Measurements from ENCODE around the gene HTN1. TPM values are rescaled to one million over a fixed set of nuclear protein-coding genes. Genes with fewer than 3 reads are reported as not detected.
"Not testable (repeated sequence)": the region's sequence is repeated elsewhere in the genome, so short reads cannot be mapped to it uniquely, and the experiment has no call there.

The HTN1 gene
- total RNA-seq: not detected

- not testable (repeated sequence) for DNase-seq
Observed at GRCh38 chr4:70050138-70050537, at the start of gene HTN1. HTN1 (plus strand) TSS chr4:70050438; CDS start chr4:70053077, 2,639 bp downstream.

- DNase-seq: no peak
Observed at GRCh38 chr4:70000711-70001110, 49.5 kb upstream of the HTN1 start.

GRCh38 chr4:70002507-70002906 lies 47.7 kb upstream of the HTN1 start:
- DNase-seq: no peak

GRCh38 chr4:70008771-70009170 lies 41.5 kb upstream of the HTN1 start:
- no peak for DNase-seq

GRCh38 chr4:70019006-70019405 lies 31.2 kb upstream of the HTN1 start:
- not testable (repeated sequence) for DNase-seq

- no peak for DNase-seq
Observed at GRCh38 chr4:70023218-70023617, 27.0 kb upstream of the HTN1 start.

GRCh38 chr4:70027011-70027410 lies 23.2 kb upstream of the HTN1 start:
- DNase-seq: no peak

GRCh38 chr4:70028159-70028558 lies 22.1 kb upstream of the HTN1 start, which contains the start of gene HTN3:
HTN3 (plus strand) TSS chr4:70028459; CDS start chr4:70030741, 2,282 bp downstream.
- not testable (repeated sequence) for DNase-seq

- not testable (repeated sequence) for DNase-seq
Observed at GRCh38 chr4:70037559-70037958, 12.7 kb upstream of the HTN1 start.

- DNase-seq: not testable (repeated sequence)
Observed at GRCh38 chr4:70039928-70040327, 10.3 kb upstream of the HTN1 start.

- no peak for DNase-seq
Observed at GRCh38 chr4:70041652-70042286, 8.5 kb upstream of the HTN1 start.

GRCh38 chr4:70056534-70056933 lies 6.3 kb downstream of the HTN1 start:
- not testable (repeated sequence) for DNase-seq

GRCh38 chr4:70057651-70058050 lies 7.4 kb downstream of the HTN1 start:
- DNase-seq: no peak

GRCh38 chr4:70059149-70059548 lies 8.9 kb downstream of the HTN1 start:
- DNase-seq: no peak

- no peak for DNase-seq
Observed at GRCh38 chr4:70062000-70062399, 11.8 kb downstream of the HTN1 start.

- DNase-seq: no peak
Observed at GRCh38 chr4:70080205-70080604, 30.0 kb downstream of the HTN1 start.

- no peak for DNase-seq
Observed at GRCh38 chr4:70099206-70099605, 49.0 kb downstream of the HTN1 start.

Other genes with a start within 250 kb of the HTN1 start
- 17.4 TPM for gene SULT1E1, start 190.3 kb upstream of the HTN1 start, total RNA-seq
- gene CSN1S1, start 119.4 kb upstream of the HTN1 start, total RNA-seq: not detected
- not detected for gene CSN2, start 84.7 kb upstream of the HTN1 start, total RNA-seq
- 68.2 TPM for gene STATH, start 54.5 kb upstream of the HTN1 start, total RNA-seq
- not detected for gene HTN3, start 22.0 kb upstream of the HTN1 start, total RNA-seq
- gene PRR27, start 103.8 kb downstream of the HTN1 start, total RNA-seq: 0.51 TPM
- gene ODAM, start 145.3 kb downstream of the HTN1 start, total RNA-seq: not detected
- not detected for gene FDCSP, start 175.7 kb downstream of the HTN1 start, total RNA-seq
- not detected for gene CSN3, start 192.2 kb downstream of the HTN1 start, total RNA-seq